DND-41 (cell line): ENCODE results near the gene AP2M1.

Source experiments
- ATAC-seq: fragments of 200-7000 bp; cut with Tn5 transposase; 3 replicates; pipeline ENCODE4 v1.9.1; 2021; ENCODE audit warnings: low read depth; ENCODE audit not compliant: insufficient read depth
- DNase-seq: peaks from one replicate; pipeline ENCODE4 v3.0.0-alpha.2; 2020
- H2AFZ ChIP-seq: 2 replicates; pipeline ENCODE4 v1.6.0; 2012; ENCODE audit warnings: low read depth, low read length
- H3K27ac ChIP-seq: 2 replicates; pipeline ENCODE4 v1.5.1; 2012; ENCODE audit warnings: low read length, inconsistent platforms
- H3K27me3 ChIP-seq: fragments of 200-600 bp; sonication (generic); 2 replicates; pipeline ENCODE4 v1.6.0; 2012; ENCODE audit warnings: low read length, mild to moderate bottlenecking, inconsistent platforms; ENCODE audit not compliant: insufficient read depth, poor library complexity
- H3K36me3 ChIP-seq: 2 replicates; pipeline ENCODE4 v1.5.1; 2012; ENCODE audit warnings: low read length, inconsistent platforms; ENCODE audit not compliant: insufficient read depth
- H3K4me1 ChIP-seq: 2 replicates; pipeline ENCODE4 v1.5.1; 2012; ENCODE audit warnings: mild to moderate bottlenecking, low read length; ENCODE audit not compliant: insufficient read depth
- H3K4me2 ChIP-seq: 2 replicates; pipeline ENCODE4 v1.6.0; 2012; ENCODE audit warnings: mild to moderate bottlenecking, moderate library complexity, low read length, inconsistent platforms; ENCODE audit not compliant: insufficient read depth
- H3K4me3 ChIP-seq, 2 experiments: fragments of 200-600 bp in 1 of 2; shearing (Covaris generic) in 1 of 2; 2 replicates each; pipeline ENCODE4 v1.5.1; 2012 to 2016; ENCODE audit warnings: inconsistent platforms in 2 of 2, low read length in 2 of 2, mild to moderate bottlenecking in 2 of 2, low read depth in 1 of 2, moderate library complexity in 1 of 2
- H3K79me2 ChIP-seq: 2 replicates; pipeline ENCODE4 v1.6.0; 2012; ENCODE audit warnings: low read length, inconsistent platforms; ENCODE audit not compliant: insufficient read depth
- H3K9ac ChIP-seq: 2 replicates; pipeline ENCODE4 v1.6.0; 2012; ENCODE audit warnings: low read depth, mild to moderate bottlenecking, inconsistent platforms, low read length, moderate library complexity
- H3K9me3 ChIP-seq: 2 replicates; pipeline ENCODE4 v1.5.1; 2012; ENCODE audit warnings: low read length, moderate library complexity, mild to moderate bottlenecking, inconsistent platforms; ENCODE audit not compliant: insufficient read depth, severe bottlenecking
- H4K20me1 ChIP-seq: 2 replicates; pipeline ENCODE4 v1.6.0; 2012; ENCODE audit warnings: low read length; ENCODE audit not compliant: insufficient read depth
- CTCF ChIP-seq: IDR thresholded peaks from 2 replicates; pipeline ENCODE4 v1.5.1; 2012; ENCODE audit warnings: borderline replicate concordance, low read length, moderate library complexity, mild to moderate bottlenecking; ENCODE audit not compliant: poor library complexity, severe bottlenecking; ENCODE audit errors: extremely low read depth
- EZH2 ChIP-seq: IDR thresholded peaks from 3 replicates; pipeline ENCODE4 v1.6.1; 2012; ENCODE audit warnings: borderline replicate concordance, low read depth, mild to moderate bottlenecking, moderate library complexity, low read length, inconsistent platforms; ENCODE audit not compliant: severe bottlenecking

AP2M1 gene

GRCh38 chr3:184142199-184142598, 32.5 kb upstream of the AP2M1 start:
- no peak overlapping the region for H3K4me3 ChIP-seq
- TF ChIP-seq CTCF (no peak), EZH2 (no peak)
- peaks cover 76% of the 10 kb centered on the region for H3K36me3 ChIP-seq
- H3K4me1 ChIP-seq, result peaks cover 9% of the 10 kb centered on the region
- H3K27me3 ChIP-seq, result no peaks in the 10 kb centered on the region
- H3K9me3 ChIP-seq, result no peaks in the 10 kb centered on the region
- H3K27ac ChIP-seq, result no peak overlapping the region
- no peak overlapping the region for H3K4me2 ChIP-seq
- no peak for ATAC-seq
- H3K79me2 ChIP-seq, result peaks cover 24% of the 10 kb centered on the region
- H2AFZ ChIP-seq, result no peak overlapping the region
- H3K9ac ChIP-seq, result no peak overlapping the region
- peaks cover 22% of the 10 kb centered on the region for H4K20me1 ChIP-seq
- no peak for DNase-seq

DNA sequence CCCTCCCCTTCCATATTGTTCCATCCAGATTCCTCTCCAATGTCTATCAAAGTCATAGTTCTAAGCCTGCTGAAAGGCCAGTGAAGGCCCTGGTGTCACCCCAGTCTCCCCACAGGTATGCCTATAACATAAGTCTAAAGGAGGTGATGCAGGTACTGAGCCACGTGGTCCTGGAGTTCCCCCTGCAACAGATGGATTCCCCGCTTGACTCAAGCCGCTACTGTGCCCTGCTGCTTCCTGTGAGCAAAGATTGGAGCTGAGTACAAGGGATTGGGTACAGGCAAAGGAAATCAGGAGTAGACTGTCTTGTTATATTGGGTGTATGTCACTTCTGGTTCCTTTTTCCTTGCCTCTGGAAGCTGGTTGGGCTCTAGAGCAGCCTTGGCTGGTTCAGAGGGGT, 31.3 kb upstream of the AP2M1 start:
- DNase-seq, result no peak
- TF ChIP-seq EZH2, result no peak
- TF ChIP-seq CTCF, result no peak
- Histone ChIP-seq H3K4me2 (no peak overlapping the region), H2AFZ (no peak overlapping the region), H4K20me1 (peaks cover 14% of the 10 kb centered on the region), H3K9me3 (no peaks in the 10 kb centered on the region), H3K36me3 (peaks cover 67% of the 10 kb centered on the region), H3K4me1 (no peaks in the 10 kb centered on the region), H3K27ac (no peak overlapping the region), H3K9ac (no peak overlapping the region), H3K79me2 (peaks cover 13% of the 10 kb centered on the region), H3K4me3 (no peak overlapping the region), H3K27me3 (no peaks in the 10 kb centered on the region)
- ATAC-seq, result no peak

DNA sequence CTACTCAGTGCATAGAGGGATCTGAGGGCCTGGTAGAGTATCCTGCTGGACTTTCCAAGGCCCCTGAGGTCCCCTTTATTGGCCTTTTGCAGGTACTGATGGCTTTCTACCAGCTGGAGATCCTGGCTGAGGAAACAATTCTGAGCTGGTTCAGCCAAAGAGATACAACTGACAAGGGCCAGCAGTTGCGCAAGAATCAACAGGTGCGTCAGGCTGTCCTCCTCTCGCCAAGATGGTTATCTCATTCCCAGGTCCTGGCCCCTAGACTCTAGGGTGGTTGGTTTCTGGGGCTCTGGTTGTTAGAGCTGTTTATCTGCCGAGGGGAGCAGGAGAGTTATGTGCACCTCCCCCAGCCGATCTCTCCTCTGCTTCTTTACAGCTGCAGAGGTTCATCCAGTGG, 30.1 kb upstream of the AP2M1 start:
- Histone ChIP-seq H2AFZ (no peak overlapping the region), H4K20me1 (peaks cover 14% of the 10 kb centered on the region), H3K4me2 (no peak overlapping the region), H3K27ac (no peak overlapping the region), H3K79me2 (peaks cover 7% of the 10 kb centered on the region), H3K9me3 (no peaks in the 10 kb centered on the region), H3K27me3 (no peaks in the 10 kb centered on the region), H3K4me1 (no peaks in the 10 kb centered on the region), H3K36me3 (peaks cover 62% of the 10 kb centered on the region), H3K9ac (no peak overlapping the region), H3K4me3 (no peak overlapping the region)
- TF ChIP-seq CTCF (no peak), EZH2 (no peak)
- DNase-seq, result no peak
- no peak for ATAC-seq

GRCh38 chr3:184145111-184145524, 29.5 kb upstream of the AP2M1 start:
- peak; percentile 60 for ATAC-seq

More at GRCh38 chr3:184145111-184145524, 29.5 kb upstream of the AP2M1 start:
- peaks cover 14% of the 10 kb centered on the region for H4K20me1 ChIP-seq
- H3K4me2 ChIP-seq, result no peak overlapping the region
- H3K9ac ChIP-seq, result no peak overlapping the region
- H3K9me3 ChIP-seq, result no peaks in the 10 kb centered on the region
- H3K4me3 ChIP-seq, result no peak overlapping the region
- no peaks in the 10 kb centered on the region for H3K4me1 ChIP-seq
- H3K79me2 ChIP-seq, result peaks cover 4% of the 10 kb centered on the region
- H3K36me3 ChIP-seq, result peaks cover 59% of the 10 kb centered on the region
- no peak overlapping the region for H2AFZ ChIP-seq
- peak; percentile 28 for DNase-seq
- TF ChIP-seq EZH2 (no peak), CTCF (peak; percentile 64)
- H3K27ac ChIP-seq, result no peak overlapping the region
- no peaks in the 10 kb centered on the region for H3K27me3 ChIP-seq
